Esophagus (tissue), 2 donors: ENCODE measurements around the gene HPS6. TPM values are rescaled to one million over a fixed set of nuclear protein-coding genes. Genes with fewer than 3 reads are reported as not detected.
"Not testable (repeated sequence)": the region's sequence is repeated elsewhere in the genome, so short reads cannot be mapped to it uniquely, and the experiment has no call there.

Experiments
- H3K27ac ChIP-seq, 2 donors: one replicate each; pipeline ENCODE4 v1.5.1; 2013; ENCODE audit warnings: low read depth in 2 of 2, mild to moderate bottlenecking in 2 of 2, inconsistent platforms in 1 of 2, low read length in 1 of 2, moderate library complexity in 1 of 2
- H3K27me3 ChIP-seq, 2 donors: one replicate each; pipeline ENCODE4 v1.6.1; 2013; ENCODE audit warnings: low read length in 2 of 2, control low read depth in 1 of 2, mild to moderate bottlenecking in 1 of 2; ENCODE audit not compliant: insufficient read depth in 2 of 2, control insufficient read depth in 1 of 2
- H3K36me3 ChIP-seq, 2 donors: one replicate each; pipeline ENCODE4 v1.6.1; 2013; ENCODE audit warnings: low read length in 1 of 2; ENCODE audit not compliant: control insufficient read depth in 2 of 2, insufficient read depth in 2 of 2
- H3K4me1 ChIP-seq, 2 donors: one replicate each; pipeline ENCODE4 v1.6.1; 2013; ENCODE audit warnings: low read length in 1 of 2; ENCODE audit not compliant: control insufficient read depth in 2 of 2, insufficient read depth in 2 of 2
- H3K4me3 ChIP-seq, 2 donors: one replicate each; pipeline ENCODE4 v1.5.1; 2013; ENCODE audit warnings: low read length in 2 of 2, mild to moderate bottlenecking in 2 of 2, low read depth in 1 of 2, moderate library complexity in 1 of 2
- H3K9me3 ChIP-seq, 2 donors: one replicate each; pipeline ENCODE4 v1.6.1; 2013; ENCODE audit warnings: mild to moderate bottlenecking in 2 of 2, low read depth in 1 of 2, low read length in 1 of 2, moderate library complexity in 1 of 2; ENCODE audit not compliant: control insufficient read depth in 2 of 2, insufficient read depth in 1 of 2
- WGBS, 2 donors: extraction: QIAGEN DNeasy Blood & Tissue Kit; methylation state at CpG; one replicate each; pipeline ENCODE4 v1.1.7; 2013; 5-methylcytosine and 5-hydroxymethylcytosine counted together
- polyA plus RNA-seq, 2 donors: library from polyadenylated mRNA; stranded (reverse); fragments of 200-250 nt; gene quantifications; one replicate each; pipeline ENCODE4 v1.2.3, GENCODE V29; 2013
- donor health status: healthy with polysubstance abuse.
- donor health status: Bipolar disorder and iron deficiency.

Gene HPS6
- polyA plus RNA-seq = 10 to 100 TPM in 1 of 2 donors, 1 to 10 TPM in 1; 9.4 to 12.5 TPM

GRCh38 chr10:102064868-102065560, at the start of gene HPS6:
Gene HPS6, plus strand, starts transcription at chr10:102065349. Its CDS starts 126 bp downstream, at chr10:102065475.
- H3K9me3 ChIP-seq = no peaks in the 10 kb centered on the region
- H3K4me3 ChIP-seq = peak within 1 kb of the TSS; percentile 86 to 91
- peak within 1 kb of the TSS; percentile 89 to 96 for H3K27ac ChIP-seq
- peaks cover 2 to 7% of the 10 kb centered on the region in 2 donors for H3K36me3 ChIP-seq
- WGBS, 2 donors = 1% methylated on average over 51 to 61 of the region's 61 CpGs
- H3K27me3 ChIP-seq = no peaks in the 10 kb centered on the region
- peaks cover 14 to 20% of the 10 kb centered on the region in 2 donors for H3K4me1 ChIP-seq

GRCh38 chr10:102016416-102016815, 48.7 kb upstream of the HPS6 start:
- Histone ChIP-seq H3K27ac (no peak overlapping the region), H3K27me3 (no peaks in the 10 kb centered on the region), H3K4me1 (no peaks in the 10 kb centered on the region), H3K4me3 (no peak overlapping the region), H3K36me3 (peaks cover 0 to 3% of the 10 kb centered on the region in 2 donors), H3K9me3 (no peaks in the 10 kb centered on the region)

- no peaks in the 10 kb centered on the region for H3K9me3 ChIP-seq
- peaks cover 0 to 3% of the 10 kb centered on the region in 2 donors for H3K36me3 ChIP-seq
- 88 to 91% methylated on average over 2 of the region's 2 CpGs for WGBS, 2 donors
- no peak overlapping the region for H3K4me3 ChIP-seq
- H3K27ac ChIP-seq = no peak overlapping the region
- H3K4me1 ChIP-seq = no peaks in the 10 kb centered on the region
- no peaks in the 10 kb centered on the region for H3K27me3 ChIP-seq
Observed at GRCh38 chr10:102017295-102017694, 47.9 kb upstream of the HPS6 start.

GRCh38 chr10:102020938-102021337, 44.2 kb upstream of the HPS6 start:
- H3K4me3 ChIP-seq = no peak overlapping the region
- 85 to 94% methylated on average over 2 of the region's 2 CpGs for WGBS, 2 donors
- H3K27ac ChIP-seq = no peak overlapping the region
- no peaks in the 10 kb centered on the region for H3K27me3 ChIP-seq
- H3K9me3 ChIP-seq = no peaks in the 10 kb centered on the region
- no peaks in the 10 kb centered on the region for H3K36me3 ChIP-seq
- H3K4me1 ChIP-seq = no peaks in the 10 kb centered on the region

GRCh38 chr10:102024799-102025198, 40.4 kb upstream of the HPS6 start:
- no peak overlapping the region for H3K27ac ChIP-seq
- no peaks in the 10 kb centered on the region for H3K9me3 ChIP-seq
- H3K27me3 ChIP-seq = no peaks in the 10 kb centered on the region
- H3K4me3 ChIP-seq = no peak overlapping the region
- H3K4me1 ChIP-seq = no peaks in the 10 kb centered on the region
- WGBS, 2 donors = 78 to 83% methylated on average over 3 of the region's 3 CpGs
- H3K36me3 ChIP-seq = peaks cover 3 to 8% of the 10 kb centered on the region in 2 donors

GRCh38 chr10:102027261-102027660, 37.9 kb upstream of the HPS6 start:
- no peaks in the 10 kb centered on the region for H3K9me3 ChIP-seq
- H3K36me3 ChIP-seq = peaks cover 6 to 8% of the 10 kb centered on the region in 2 donors
- H3K27me3 ChIP-seq = no peaks in the 10 kb centered on the region
- WGBS, 2 donors = 89 to 100% methylated on average over 2 of the region's 2 CpGs
- H3K4me1 ChIP-seq = no peaks in the 10 kb centered on the region
- H3K4me3 ChIP-seq = no peak overlapping the region
- H3K27ac ChIP-seq = no peak overlapping the region

- H3K4me1 ChIP-seq = no peaks in the 10 kb centered on the region
- no peaks in the 10 kb centered on the region for H3K9me3 ChIP-seq
- H3K4me3 ChIP-seq = no peak overlapping the region
- no peak overlapping the region for H3K27ac ChIP-seq
- peaks cover 6 to 8% of the 10 kb centered on the region in 2 donors for H3K36me3 ChIP-seq
- WGBS, 2 donors = 88 to 89% methylated on average over 2 of the region's 2 CpGs
- no peaks in the 10 kb centered on the region for H3K27me3 ChIP-seq
Observed at GRCh38 chr10:102033787-102034186, 31.4 kb upstream of the HPS6 start.

- WGBS, 2 donors = 95 to 97% methylated on average over 21 to 33 of the region's 33 CpGs
- H3K27me3 ChIP-seq, H3K4me3 ChIP-seq, H3K27ac ChIP-seq, H3K9me3 ChIP-seq, H3K36me3 ChIP-seq, H3K4me1 ChIP-seq: not testable (repeated sequence)
Observed at GRCh38 chr10:102035807-102036206, 29.3 kb upstream of the HPS6 start.

GRCh38 chr10:102038410-102038809, 26.7 kb upstream of the HPS6 start:
- Histone ChIP-seq H3K36me3 (no peaks in the 10 kb centered on the region), H3K4me1 (no peaks in the 10 kb centered on the region), H3K9me3 (no peaks in the 10 kb centered on the region), H3K4me3 (no peak overlapping the region), H3K27me3 (no peaks in the 10 kb centered on the region), H3K27ac (no peak overlapping the region)

- no peaks in the 10 kb centered on the region for H3K27me3 ChIP-seq
- no peak overlapping the region for H3K4me3 ChIP-seq
- no peaks in the 10 kb centered on the region for H3K36me3 ChIP-seq
- H3K4me1 ChIP-seq = no peaks in the 10 kb centered on the region
- H3K27ac ChIP-seq = no peak overlapping the region
- H3K9me3 ChIP-seq = no peaks in the 10 kb centered on the region
- 61 to 70% methylated on average over 7 of the region's 7 CpGs for WGBS, 2 donors
Observed at GRCh38 chr10:102040305-102041050, 24.7 kb upstream of the HPS6 start.
